Subcutaneous abdominal adipose tissue (tissue), 5 donors: ENCODE data around the gene CDKN2AIP.
"Not testable (repeated sequence)": the region's sequence is repeated elsewhere in the genome, so short reads cannot be mapped to it uniquely, and the experiment has no call there.

ENCODE experiments used
- H3K27ac ChIP-seq: one replicate; pipeline ENCODE4 v1.7.0; 2013; ENCODE audit warnings: low read depth, mild to moderate bottlenecking, inconsistent platforms, low read length, moderate library complexity
- H3K27me3 ChIP-seq, 5 donors: one replicate each; pipeline ENCODE4 v1.7.0; 2013; ENCODE audit warnings: low read length in 5 of 5, inconsistent platforms in 1 of 5; ENCODE audit not compliant: control insufficient read depth in 5 of 5, insufficient read depth in 4 of 5
- H3K36me3 ChIP-seq, 5 donors: one replicate each; pipeline ENCODE4 v1.7.0; 2013; ENCODE audit warnings: low read length in 5 of 5; ENCODE audit not compliant: control insufficient read depth in 5 of 5, insufficient read depth in 5 of 5
- H3K4me1 ChIP-seq, 5 donors: one replicate each; pipeline ENCODE4 v1.7.0; 2013; ENCODE audit warnings: low read length in 5 of 5, mild to moderate bottlenecking in 3 of 5, moderate library complexity in 1 of 5; ENCODE audit not compliant: control insufficient read depth in 5 of 5, insufficient read depth in 5 of 5
- H3K4me3 ChIP-seq, 5 donors: one replicate each; pipeline ENCODE4 v1.7.0; 2013; ENCODE audit warnings: low read length in 5 of 5, low read depth in 1 of 5
- H3K9ac ChIP-seq, 5 donors: one replicate each; pipeline ENCODE4 v1.7.0; 2013; ENCODE audit warnings: low read length in 5 of 5, mild to moderate bottlenecking in 4 of 5, moderate library complexity in 3 of 5
- H3K9me3 ChIP-seq, 5 donors: one replicate each; pipeline ENCODE4 v1.7.0; 2013; ENCODE audit warnings: low read length in 5 of 5; ENCODE audit not compliant: control insufficient read depth in 5 of 5
- donor health status: healthy.
- donor health status: healthy.
- donor health status: healthy.
- donor health status: healthy.
- donor health status: healthy.

Gene CDKN2AIP

GRCh38 chr4:183431614-183432013, 12.8 kb upstream of the CDKN2AIP start:
- no peak overlapping the region for H3K27ac ChIP-seq
- no peaks in the 10 kb centered on the region for H3K9me3 ChIP-seq
- no peak overlapping the region for H3K4me3 ChIP-seq
- peaks cover 0 to 9% (median 0%) of the 10 kb centered on the region in 5 donors for H3K4me1 ChIP-seq
- H3K9ac ChIP-seq = no peak overlapping the region
- H3K36me3 ChIP-seq = no peaks in the 10 kb centered on the region
- peaks cover 0 to 3% (median 0%) of the 10 kb centered on the region in 5 donors for H3K27me3 ChIP-seq

- H3K9ac ChIP-seq, H3K4me3 ChIP-seq, H3K27ac ChIP-seq, H3K27me3 ChIP-seq, H3K9me3 ChIP-seq, H3K36me3 ChIP-seq, H3K4me1 ChIP-seq: not testable (repeated sequence)
Measured at GRCh38 chr4:183433183-183433582, 11.3 kb upstream of the CDKN2AIP start.

GRCh38 chr4:183434264-183434663, 10.2 kb upstream of the CDKN2AIP start:
- Histone ChIP-seq H3K27me3 (peaks cover 0 to 3% (median 0%) of the 10 kb centered on the region in 5 donors), H3K27ac (no peak overlapping the region), H3K4me3 (no peak overlapping the region), H3K4me1 (peaks cover 0 to 9% (median 0%) of the 10 kb centered on the region in 5 donors), H3K9ac (no peak overlapping the region), H3K36me3 (no peaks in the 10 kb centered on the region), H3K9me3 (no peaks in the 10 kb centered on the region)

DNA sequence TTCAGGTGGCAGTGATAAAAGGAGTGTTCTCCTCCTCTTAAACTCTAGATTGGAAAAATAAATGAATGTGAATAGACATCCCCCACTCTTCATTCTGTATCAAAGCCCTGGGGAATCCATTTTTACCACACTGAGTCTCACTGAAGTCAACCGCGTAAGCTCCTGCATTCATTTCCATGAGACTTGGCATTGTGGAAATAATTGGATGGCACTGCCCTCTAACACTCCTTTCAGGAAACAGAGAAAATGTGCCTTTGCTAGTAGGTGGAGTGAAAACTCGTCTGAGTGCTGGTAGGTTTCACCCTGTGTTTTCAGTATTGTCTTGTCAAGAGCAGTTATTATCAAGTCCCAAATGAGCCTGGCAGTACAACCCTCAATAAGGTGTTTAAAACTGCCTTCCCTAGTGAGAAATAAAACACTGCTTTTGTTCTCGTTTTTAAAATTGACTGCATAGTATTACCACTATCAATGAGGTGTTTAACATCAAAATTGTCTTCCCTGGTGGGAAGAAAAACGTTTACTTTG, 9.7 kb upstream of the CDKN2AIP start:
- H3K36me3 ChIP-seq = no peaks in the 10 kb centered on the region
- no peaks in the 10 kb centered on the region for H3K9me3 ChIP-seq
- no peak overlapping the region for H3K9ac ChIP-seq
- H3K4me1 ChIP-seq = peaks cover 0 to 9% (median 0%) of the 10 kb centered on the region in 5 donors
- H3K27me3 ChIP-seq = peaks cover 0 to 3% (median 0%) of the 10 kb centered on the region in 5 donors
- H3K4me3 ChIP-seq = no peak overlapping the region
- H3K27ac ChIP-seq = no peak overlapping the region

GRCh38 chr4:183435803-183436202, 8.6 kb upstream of the CDKN2AIP start:
- peaks cover 0 to 4% (median 0%) of the 10 kb centered on the region in 5 donors for H3K4me1 ChIP-seq
- peaks cover 0 to 3% (median 0%) of the 10 kb centered on the region in 5 donors for H3K27me3 ChIP-seq
- H3K36me3 ChIP-seq = no peaks in the 10 kb centered on the region
- no peak overlapping the region for H3K9ac ChIP-seq
- no peak overlapping the region for H3K4me3 ChIP-seq
- H3K9me3 ChIP-seq = no peaks in the 10 kb centered on the region
- H3K27ac ChIP-seq = no peak overlapping the region

- H3K27ac ChIP-seq = no peak overlapping the region
- no peak overlapping the region for H3K4me3 ChIP-seq
- H3K4me1 ChIP-seq = no peaks in the 10 kb centered on the region
- H3K27me3 ChIP-seq = peaks cover 0 to 3% (median 0%) of the 10 kb centered on the region in 5 donors
- H3K36me3 ChIP-seq = no peaks in the 10 kb centered on the region
- no peak overlapping the region for H3K9ac ChIP-seq
- no peaks in the 10 kb centered on the region for H3K9me3 ChIP-seq
Measured at GRCh38 chr4:183436417-183436816, 8.0 kb upstream of the CDKN2AIP start.

- H3K27ac ChIP-seq = no peak overlapping the region
- H3K27me3 ChIP-seq = peaks cover 0 to 3% (median 0%) of the 10 kb centered on the region in 5 donors
- no peak overlapping the region for H3K4me3 ChIP-seq
- H3K9ac ChIP-seq = no peak overlapping the region
- no peaks in the 10 kb centered on the region for H3K4me1 ChIP-seq
- no peaks in the 10 kb centered on the region for H3K9me3 ChIP-seq
- H3K36me3 ChIP-seq = no peaks in the 10 kb centered on the region
Measured at GRCh38 chr4:183437452-183437851, 7.0 kb upstream of the CDKN2AIP start.

DNA sequence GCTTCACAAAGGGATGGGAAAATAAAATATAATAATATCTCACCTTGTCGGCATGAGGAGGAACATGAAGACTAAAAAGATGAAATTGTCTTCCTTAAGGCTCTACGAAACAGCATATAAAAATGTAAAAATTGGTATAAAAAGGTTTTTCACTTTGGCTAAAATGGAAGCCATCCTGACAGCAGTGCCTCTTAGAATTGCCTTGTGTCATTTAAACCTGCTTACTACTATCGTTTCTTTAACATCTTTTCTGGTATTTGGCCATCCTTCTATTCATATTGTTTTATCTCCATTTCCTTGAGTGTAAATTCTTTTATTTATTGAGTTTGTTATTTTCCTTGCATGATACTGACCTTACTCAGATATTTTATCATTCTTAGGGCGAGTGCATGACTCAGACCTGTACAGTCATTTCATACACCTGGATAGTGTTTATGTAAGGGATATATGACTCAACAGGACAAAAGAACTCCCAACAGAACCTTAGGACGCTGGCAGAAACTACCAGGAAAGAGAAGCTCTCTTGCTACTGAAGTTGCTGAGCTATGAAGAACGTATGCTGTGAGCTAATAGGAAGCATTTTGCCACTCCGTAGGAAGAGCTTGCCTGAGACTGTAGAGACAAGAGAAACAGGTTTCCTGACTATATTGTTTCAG, 5.8 kb upstream of the CDKN2AIP start:
- Histone ChIP-seq H3K4me1 (peaks cover 0 to 9% (median 7%) of the 10 kb centered on the region in 5 donors), H3K36me3 (no peaks in the 10 kb centered on the region), H3K4me3 (no peak overlapping the region), H3K27me3 (peaks cover 0 to 3% (median 0%) of the 10 kb centered on the region in 5 donors), H3K9me3 (no peaks in the 10 kb centered on the region), H3K27ac (no peak overlapping the region), H3K9ac (no peak overlapping the region)

- H3K4me3 ChIP-seq = no peak overlapping the region
- no peaks in the 10 kb centered on the region for H3K27me3 ChIP-seq
- peaks cover 1 to 4% (median 4%) of the 10 kb centered on the region in 5 donors for H3K36me3 ChIP-seq
- no peak overlapping the region for H3K27ac ChIP-seq
- no peak overlapping the region for H3K9ac ChIP-seq
- H3K9me3 ChIP-seq = no peaks in the 10 kb centered on the region
- peaks cover 4 to 24% (median 23%) of the 10 kb centered on the region in 5 donors for H3K4me1 ChIP-seq
Measured at GRCh38 chr4:183441276-183441675, 3.2 kb upstream of the CDKN2AIP start.

GRCh38 chr4:183443655-183444213, 702 bp upstream of the CDKN2AIP start:
- H3K4me1 ChIP-seq = peaks cover 7 to 42% (median 39%) of the 10 kb centered on the region in 5 donors

More at GRCh38 chr4:183443655-183444213, 702 bp upstream of the CDKN2AIP start:
- Histone ChIP-seq H3K27ac (peak overlapping the region; percentile 97), H3K9me3 (no peaks in the 10 kb centered on the region), H3K27me3 (no peaks in the 10 kb centered on the region), H3K4me3 (peak overlapping the region; percentile 77 to 98 (median 96)), H3K36me3 (peaks cover 13 to 27% (median 23%) of the 10 kb centered on the region in 5 donors), H3K9ac (peak overlapping the region; percentile 30 to 99 (median 82))
